ENCODE data around the gene MAP1S. TPM values are rescaled to one million over a fixed set of nuclear protein-coding genes. Genes with fewer than 3 reads are reported as not detected.

MAP1S gene
- total RNA-seq, 4 donors from 2014 or later, result 23.9 to 71.8 (median 48.7) TPM

- Histone ChIP-seq H3K4me3 (no peak overlapping the region), H3K9me3 (no peaks in the 10 kb centered on the region), H3K4me1 (peaks cover 0 to 11% (median 0%) of the 10 kb centered on the region in 4 donors), H3K36me3 (peaks cover 0 to 27% (median 0%) of the 10 kb centered on the region in 3 donors), H3K27ac (peak overlapping the region in 1 of 4 donors; percentile 57), H3K27me3 (no peaks in the 10 kb centered on the region)
- TF ChIP-seq POLR2A (IDR thresholded peaks at IDR 0.05) (no peak), CTCF (IDR thresholded peaks at IDR 0.05) (no peak)
- peak in 2 of 3 donors; percentile 86 to 87 for DNase-seq
These were observed 20.0 kb downstream of the MAP1S start for GRCh38 chr19:17739121-17739875.

GRCh38 chr19:17741456-17741855 is 22.2 kb downstream of the MAP1S start:
- no peak overlapping the region for H3K4me3 ChIP-seq
- no peaks in the 10 kb centered on the region for H3K9me3 ChIP-seq
- H3K27me3 ChIP-seq, result no peaks in the 10 kb centered on the region
- DNase-seq, result no peak
- H3K27ac ChIP-seq, result no peak overlapping the region
- TF ChIP-seq CTCF (IDR thresholded peaks at IDR 0.05) (no peak), POLR2A (IDR thresholded peaks at IDR 0.05) (no peak)
- H3K36me3 ChIP-seq, result peaks cover 0 to 5% (median 0%) of the 10 kb centered on the region in 3 donors
- H3K4me1 ChIP-seq, result peaks cover 0 to 11% (median 0%) of the 10 kb centered on the region in 4 donors

- no peak overlapping the region for H3K27ac ChIP-seq
- H3K36me3 ChIP-seq, result no peaks in the 10 kb centered on the region
- no peak for DNase-seq
- H3K27me3 ChIP-seq, result no peaks in the 10 kb centered on the region
- H3K4me3 ChIP-seq, result no peak overlapping the region
- H3K9me3 ChIP-seq, result no peaks in the 10 kb centered on the region
- TF ChIP-seq POLR2A (IDR thresholded peaks at IDR 0.05), result no peak
- TF ChIP-seq CTCF (IDR thresholded peaks at IDR 0.05), result no peak
- H3K4me1 ChIP-seq, result peaks cover 0 to 20% (median 3%) of the 10 kb centered on the region in 4 donors
These were observed 24.7 kb downstream of the MAP1S start for GRCh38 chr19:17743874-17744580.

GRCh38 chr19:17747205-17748098 is 28.2 kb downstream of the MAP1S start:
- Histone ChIP-seq H3K4me3 (peak overlapping the region; percentile 63 to 83 (median 65)), H3K27me3 (no peaks in the 10 kb centered on the region), H3K4me1 (peaks cover 0 to 22% (median 5%) of the 10 kb centered on the region in 4 donors), H3K27ac (peak overlapping the region in 2 of 4 donors; percentile 25 to 81), H3K9me3 (no peaks in the 10 kb centered on the region), H3K36me3 (no peaks in the 10 kb centered on the region)
- TF ChIP-seq POLR2A (IDR thresholded peaks at IDR 0.05) (no peak), CTCF (IDR thresholded peaks at IDR 0.05) (peak in 1 of 6 experiments; percentile 8)
- peak; percentile 93 to 98 (median 95) for DNase-seq

All from Peyer's patch (tissue), 4 donors.